Mucosa of stomach (tissue), 1 donor: ENCODE data around the gene CWC15.
"Not testable (repeated sequence)": the region's sequence is repeated elsewhere in the genome, so short reads cannot be mapped to it uniquely, and the experiment has no call there.

ENCODE experiments used
- H3K27me3 ChIP-seq: one replicate; pipeline ENCODE4 v1.7.0; 2013; ENCODE audit warnings: mild to moderate bottlenecking, low read length; ENCODE audit not compliant: control insufficient read depth, insufficient read depth
- H3K36me3 ChIP-seq: one replicate; pipeline ENCODE4 v1.7.0; 2013; ENCODE audit warnings: low read length; ENCODE audit not compliant: control insufficient read depth, insufficient read depth
- H3K4me1 ChIP-seq: one replicate; pipeline ENCODE4 v1.7.0; 2013; ENCODE audit warnings: mild to moderate bottlenecking, low read length; ENCODE audit not compliant: control insufficient read depth, insufficient read depth
- H3K4me3 ChIP-seq: one replicate; pipeline ENCODE4 v1.7.0; 2013; ENCODE audit warnings: low read length
- H3K9ac ChIP-seq: one replicate; pipeline ENCODE4 v1.7.0; 2013; ENCODE audit warnings: mild to moderate bottlenecking, low read length, moderate library complexity
- H3K9me3 ChIP-seq: one replicate; pipeline ENCODE4 v1.7.0; 2013; ENCODE audit warnings: mild to moderate bottlenecking, low read length, moderate library complexity; ENCODE audit not compliant: control insufficient read depth
- donor health status: Pancreatic carcinoma.

Gene CWC15

GRCh38 chr11:94946812-94947211 is 26.5 kb downstream of the CWC15 start:
- Histone ChIP-seq H3K36me3 (no peaks in the 10 kb centered on the region), H3K9me3 (no peaks in the 10 kb centered on the region), H3K4me1 (no peaks in the 10 kb centered on the region), H3K4me3 (no peak overlapping the region), H3K27me3 (no peaks in the 10 kb centered on the region), H3K9ac (no peak overlapping the region)

GRCh38 chr11:94941131-94941530 is 32.2 kb downstream of the CWC15 start:
- Histone ChIP-seq H3K9ac (no peak overlapping the region), H3K36me3 (no peaks in the 10 kb centered on the region), H3K27me3 (no peaks in the 10 kb centered on the region), H3K9me3 (no peaks in the 10 kb centered on the region), H3K4me3 (no peak overlapping the region), H3K4me1 (no peaks in the 10 kb centered on the region)

GRCh38 chr11:94939346-94939745 is 34.0 kb downstream of the CWC15 start:
- H3K27me3 ChIP-seq, result no peaks in the 10 kb centered on the region
- no peaks in the 10 kb centered on the region for H3K9me3 ChIP-seq
- H3K4me3 ChIP-seq, result no peak overlapping the region
- H3K36me3 ChIP-seq, result no peaks in the 10 kb centered on the region
- no peaks in the 10 kb centered on the region for H3K4me1 ChIP-seq
- H3K9ac ChIP-seq, result no peak overlapping the region

- no peak overlapping the region for H3K9ac ChIP-seq
- peaks cover 4% of the 10 kb centered on the region for H3K4me1 ChIP-seq
- no peaks in the 10 kb centered on the region for H3K9me3 ChIP-seq
- no peak overlapping the region for H3K4me3 ChIP-seq
- H3K36me3 ChIP-seq, result no peaks in the 10 kb centered on the region
- H3K27me3 ChIP-seq, result no peaks in the 10 kb centered on the region
Observed at GRCh38 chr11:94938095-94939055, 35.0 kb downstream of the CWC15 start.

- Histone ChIP-seq H3K27me3 (no peaks in the 10 kb centered on the region), H3K9ac (no peak overlapping the region), H3K9me3 (no peaks in the 10 kb centered on the region), H3K4me1 (peaks cover 4% of the 10 kb centered on the region), H3K36me3 (no peaks in the 10 kb centered on the region), H3K4me3 (no peak overlapping the region)
Observed at GRCh38 chr11:94934846-94935245, 38.5 kb downstream of the CWC15 start.

GRCh38 chr11:94934362-94934761 is 39.0 kb downstream of the CWC15 start:
- no peaks in the 10 kb centered on the region for H3K36me3 ChIP-seq
- peaks cover 4% of the 10 kb centered on the region for H3K4me1 ChIP-seq
- H3K9me3 ChIP-seq, result no peaks in the 10 kb centered on the region
- H3K4me3 ChIP-seq, result no peak overlapping the region
- H3K27me3 ChIP-seq, result no peaks in the 10 kb centered on the region
- H3K9ac ChIP-seq, result no peak overlapping the region

- no peaks in the 10 kb centered on the region for H3K9me3 ChIP-seq
- H3K36me3 ChIP-seq, result no peaks in the 10 kb centered on the region
- H3K4me1 ChIP-seq, result peaks cover 4% of the 10 kb centered on the region
- no peak overlapping the region for H3K4me3 ChIP-seq
- H3K27me3 ChIP-seq, result no peaks in the 10 kb centered on the region
- peak overlapping the region; percentile 6 for H3K9ac ChIP-seq
Observed at GRCh38 chr11:94933223-94934130, 39.9 kb downstream of the CWC15 start.

- no peak overlapping the region for H3K9ac ChIP-seq
- no peak overlapping the region for H3K4me3 ChIP-seq
- H3K36me3 ChIP-seq, result no peaks in the 10 kb centered on the region
- H3K9me3 ChIP-seq, result no peaks in the 10 kb centered on the region
- H3K4me1 ChIP-seq, result peaks cover 4% of the 10 kb centered on the region
- no peaks in the 10 kb centered on the region for H3K27me3 ChIP-seq
Observed at GRCh38 chr11:94932503-94932902, 40.9 kb downstream of the CWC15 start.

GRCh38 chr11:94932072-94932471 is 41.3 kb downstream of the CWC15 start:
- H3K27me3 ChIP-seq, H3K9ac ChIP-seq, H3K4me3 ChIP-seq, H3K9me3 ChIP-seq, H3K36me3 ChIP-seq, H3K4me1 ChIP-seq: not testable (repeated sequence)

GRCh38 chr11:94928117-94928990 is 45.0 kb downstream of the CWC15 start:
- no peaks in the 10 kb centered on the region for H3K27me3 ChIP-seq
- H3K36me3 ChIP-seq, result no peaks in the 10 kb centered on the region
- no peak overlapping the region for H3K4me3 ChIP-seq
- H3K4me1 ChIP-seq, result peaks cover 7% of the 10 kb centered on the region
- H3K9ac ChIP-seq, result no peak overlapping the region
- H3K9me3 ChIP-seq, result no peaks in the 10 kb centered on the region

- Histone ChIP-seq H3K9me3 (no peaks in the 10 kb centered on the region), H3K36me3 (no peaks in the 10 kb centered on the region), H3K4me1 (peaks cover 7% of the 10 kb centered on the region), H3K27me3 (no peaks in the 10 kb centered on the region), H3K4me3 (no peak overlapping the region), H3K9ac (no peak overlapping the region)
Observed at GRCh38 chr11:94926698-94927237, 46.6 kb downstream of the CWC15 start.
